Coronary artery (tissue), 2 donors: ENCODE data around the gene RANBP3.

Experiments
- DNase-seq: peaks from one replicate; pipeline ENCODE4 v3.0.0-alpha.2; 2017; ENCODE audit warnings: low spot score
- H3K27ac ChIP-seq, 2 donors: fragments of 200-600 bp; sonication (generic); one replicate each; pipeline ENCODE4 v1.5.1; 2016 to 2019
- H3K4me3 ChIP-seq: fragments of 200-600 bp; sonication (generic); 2 replicates; pipeline ENCODE4 v1.5.1; 2016; ENCODE audit warnings: mild to moderate bottlenecking, moderate library complexity
- TF ChIP-seq, protein P1 (sequence below): fragments of 200-600 bp; sonication (generic); IDR thresholded peaks from one replicate; pipeline ENCODE4 v1.5.1; 2019; ENCODE audit warnings: antibody characterized with exemption

Gene RANBP3

DNA sequence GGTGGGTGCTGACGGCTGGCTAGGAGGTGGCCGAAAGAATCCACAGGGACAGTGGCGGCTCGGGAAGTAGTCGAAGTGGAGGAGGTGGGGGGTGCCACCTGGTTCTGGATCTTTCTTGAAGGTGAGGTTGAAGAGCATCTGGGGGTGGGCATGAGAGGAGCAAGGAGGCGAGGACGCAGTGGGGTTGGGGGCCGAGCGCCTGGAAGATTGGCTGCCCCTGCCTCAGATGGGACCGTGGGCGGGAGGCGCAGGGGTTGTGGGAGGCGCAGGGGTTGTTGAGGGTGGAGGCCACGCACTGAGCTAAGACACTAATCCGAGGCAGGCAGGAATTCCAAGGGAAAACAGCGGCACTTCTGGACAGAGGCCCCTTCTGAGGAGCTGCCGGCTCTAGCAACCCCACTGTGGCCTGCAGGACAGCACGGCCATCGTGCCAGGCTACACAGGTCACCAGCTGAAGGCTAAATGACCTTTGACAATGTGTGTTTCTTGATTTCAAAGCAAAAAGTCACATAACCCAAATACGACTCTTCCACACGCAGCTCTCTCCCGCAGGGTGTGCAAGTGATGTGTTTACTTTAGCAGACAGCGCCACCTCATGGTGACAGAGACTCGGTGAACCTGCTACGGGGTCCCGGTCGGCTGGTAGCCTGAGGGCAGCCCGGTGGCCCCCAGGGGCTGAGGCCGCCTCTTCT, 44.1 kb upstream of the RANBP3 start:
- Histone ChIP-seq H3K4me3 (no peak overlapping the region), H3K27ac (no peak overlapping the region)
- no peak for DNase-seq
- TF ChIP-seq, protein P1, sequence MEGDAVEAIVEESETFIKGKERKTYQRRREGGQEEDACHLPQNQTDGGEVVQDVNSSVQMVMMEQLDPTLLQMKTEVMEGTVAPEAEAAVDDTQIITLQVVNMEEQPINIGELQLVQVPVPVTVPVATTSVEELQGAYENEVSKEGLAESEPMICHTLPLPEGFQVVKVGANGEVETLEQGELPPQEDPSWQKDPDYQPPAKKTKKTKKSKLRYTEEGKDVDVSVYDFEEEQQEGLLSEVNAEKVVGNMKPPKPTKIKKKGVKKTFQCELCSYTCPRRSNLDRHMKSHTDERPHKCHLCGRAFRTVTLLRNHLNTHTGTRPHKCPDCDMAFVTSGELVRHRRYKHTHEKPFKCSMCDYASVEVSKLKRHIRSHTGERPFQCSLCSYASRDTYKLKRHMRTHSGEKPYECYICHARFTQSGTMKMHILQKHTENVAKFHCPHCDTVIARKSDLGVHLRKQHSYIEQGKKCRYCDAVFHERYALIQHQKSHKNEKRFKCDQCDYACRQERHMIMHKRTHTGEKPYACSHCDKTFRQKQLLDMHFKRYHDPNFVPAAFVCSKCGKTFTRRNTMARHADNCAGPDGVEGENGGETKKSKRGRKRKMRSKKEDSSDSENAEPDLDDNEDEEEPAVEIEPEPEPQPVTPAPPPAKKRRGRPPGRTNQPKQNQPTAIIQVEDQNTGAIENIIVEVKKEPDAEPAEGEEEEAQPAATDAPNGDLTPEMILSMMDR, result peak; percentile 39

GRCh38 chr19:6020972-6021805, 43.2 kb upstream of the RANBP3 start:
- no peak for DNase-seq
- Histone ChIP-seq H3K27ac (no peak overlapping the region), H3K4me3 (no peak overlapping the region)
- TF ChIP-seq, protein P1, result no peak

DNA sequence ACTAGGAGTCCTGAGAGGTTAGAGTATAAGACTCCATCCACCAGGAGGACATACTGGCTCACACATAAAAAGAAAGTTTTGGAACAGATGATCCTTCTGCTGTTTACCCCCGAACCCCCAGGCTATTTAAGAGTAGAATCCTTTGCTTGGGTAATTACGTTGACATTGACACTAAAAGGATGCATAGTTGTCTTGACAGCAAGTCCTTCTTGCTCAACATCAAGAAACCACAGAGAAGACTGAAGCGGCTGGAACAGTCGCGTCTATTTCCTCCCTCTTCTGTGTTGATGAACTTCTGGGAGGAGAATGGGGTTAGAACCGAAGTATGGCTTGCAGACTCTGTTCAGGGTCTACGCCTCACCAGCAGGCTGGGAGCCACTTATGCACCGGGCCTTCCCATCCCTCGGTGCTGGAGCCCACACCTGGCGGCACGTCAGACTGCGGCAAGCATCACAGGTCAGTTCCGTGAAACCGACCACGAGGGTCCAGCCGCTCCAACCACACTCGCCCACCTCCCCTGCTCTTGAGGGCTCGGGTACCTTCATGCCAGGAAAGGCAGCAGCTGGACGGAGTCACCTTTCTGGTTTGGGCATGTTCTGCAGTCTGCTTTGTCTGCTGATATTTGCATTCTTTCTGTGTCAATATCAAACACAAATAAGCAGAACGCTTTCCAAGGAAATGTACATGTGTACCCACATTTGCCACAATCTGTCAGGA, 42.4 kb upstream of the RANBP3 start:
- TF ChIP-seq, protein P1, result no peak
- Histone ChIP-seq H3K4me3 (no peak overlapping the region), H3K27ac (no peak overlapping the region)
- DNase-seq, result no peak

DNA sequence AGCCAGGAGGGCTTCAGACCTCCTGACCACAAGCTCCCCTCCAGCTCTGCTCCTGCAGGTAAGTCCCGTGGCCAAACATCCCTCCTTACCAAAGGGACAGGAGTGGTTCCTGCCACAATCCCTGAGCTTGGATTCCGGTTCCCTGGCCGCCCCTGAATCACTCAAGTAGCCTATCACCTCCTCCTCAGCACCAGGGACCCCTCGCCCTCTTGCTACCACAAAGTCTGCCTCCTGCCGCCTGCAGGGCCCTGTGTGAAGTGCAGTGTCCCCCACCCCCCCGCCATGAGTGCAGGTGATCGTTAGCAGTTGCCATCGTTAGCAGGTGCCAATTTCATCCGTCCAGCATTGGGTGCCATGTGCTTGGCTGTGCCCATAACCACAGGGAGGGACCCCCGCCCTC, 40.8 kb upstream of the RANBP3 start:
- DNase-seq, result no peak
- TF ChIP-seq, protein P1, result no peak
- Histone ChIP-seq H3K27ac (no peak overlapping the region), H3K4me3 (no peak overlapping the region)

GRCh38 chr19:6017576-6017975, 39.6 kb upstream of the RANBP3 start:
- DNase-seq, result no peak
- Histone ChIP-seq H3K4me3 (no peak overlapping the region), H3K27ac (no peak overlapping the region)
- TF ChIP-seq, protein P1, result no peak

GRCh38 chr19:6015841-6016545, 38.1 kb upstream of the RANBP3 start:
- Histone ChIP-seq H3K27ac (no peak overlapping the region), H3K4me3 (no peak overlapping the region)
- DNase-seq, result no peak
- TF ChIP-seq, protein P1, result no peak
